GM10248 (cell line): ENCODE results near the gene NFATC3.

Experiments
- CTCF ChIA-PET: fragments of 300-600 bp; sonication (Branson Sonifier 250); formaldehyde crosslinking; extraction: SDS; loops from one replicate; lab custom pipeline; 2021; ENCODE audit warnings: antibody characterized with exemption; lab: Yijun Ruan, JAX
- POLR2A ChIA-PET: fragments of 350-650 bp; sonication (Branson Sonifier 250); formaldehyde crosslinking; extraction: SDS; loops from one replicate; lab custom pipeline; 2020; ENCODE audit warnings: antibody characterized with exemption; lab: Yijun Ruan, JAX
- DNase-seq: peaks from one replicate; pipeline ENCODE4 v3.0.0; 2012; ENCODE audit errors: extremely low spot score
- CTCF ChIP-seq: IDR thresholded peaks from 2 replicates; pipeline ENCODE4 v1.5.1; 2012; ENCODE audit warnings: mild to moderate bottlenecking, low read depth; ENCODE audit errors: extremely low read depth, missing control alignments, control extremely low read depth

Gene NFATC3

GRCh38 chr16:68085259-68086071 is at the start of gene NFATC3:
Gene NFATC3, plus strand, starts transcription at chr16:68085370. Its CDS starts 312 bp downstream, at chr16:68085682.
- ChIA-PET POLR2A (interaction anchor here (0.6 to 1.4 kb wide), 6 partner anchors 8 to 1068 kb away, joined by 3 to 10 read pairs (median 4); no protein-coding TSS in a partner anchor), CTCF (interaction anchor here (0.7 to 4.9 kb wide), 16 partner anchors 9 to 538 kb away, joined by 3 to 32 read pairs (median 5); no protein-coding TSS in a partner anchor)

GRCh38 chr16:68037841-68038597 is 47.2 kb upstream of the NFATC3 start:
- no peak for TF ChIP-seq CTCF
- CTCF ChIA-PET, result interaction anchor here (1.1 to 6.3 kb wide), 5 partner anchors 8 to 221 kb away, joined by 3 to 72 read pairs (median 6); partner anchors contain the start of gene NRN1L
- peak; percentile 46 for DNase-seq
- POLR2A ChIA-PET, result interaction anchor here (0.7 kb wide), 1 partner anchor 357 kb away, joined by 7 read pairs; no protein-coding TSS in a partner anchor

More at GRCh38 chr16:68085259-68086071, at the start of gene NFATC3:
- DNase-seq, result peak; percentile 97
- no peak for TF ChIP-seq CTCF

GRCh38 chr16:68040506-68041288 is 44.5 kb upstream of the NFATC3 start:
- CTCF ChIA-PET, result interaction anchor here (0.6 to 6.3 kb wide), 67 partner anchors 9 to 520 kb away, joined by 3 to 72 read pairs (median 5); partner anchors contain the start of genes C16orf86, DDX28, DPEP2 and DPEP3
- peak; percentile 88 for TF ChIP-seq CTCF
- POLR2A ChIA-PET, result interaction anchor here (0.6 kb wide), 7 partner anchors 11 to 873 kb away, joined by 4 to 7 read pairs (median 4); no protein-coding TSS in a partner anchor
- DNase-seq, result peak; percentile 87

- ChIA-PET POLR2A (no interaction called here), CTCF (interaction anchor here (1.0 to 6.3 kb wide), 21 partner anchors 11 to 226 kb away, joined by 3 to 72 read pairs (median 10); partner anchors contain the start of genes DDX28, DPEP2, DPEP3 and DUS2)
- TF ChIP-seq CTCF, result no peak
- no peak for DNase-seq
These were observed 43.4 kb upstream of the NFATC3 start for GRCh38 chr16:68041783-68042182.

GRCh38 chr16:68046106-68046505 is 39.1 kb upstream of the NFATC3 start:
- ChIA-PET POLR2A (no interaction called here), CTCF (interaction anchor here (0.7 to 2.0 kb wide), 4 partner anchors 8 to 230 kb away, joined by 3 to 4 read pairs (median 4); no protein-coding TSS in a partner anchor)
- no peak for TF ChIP-seq CTCF
- no peak for DNase-seq
